ENCODE measurements around the gene SERPINA5. TPM values are rescaled to one million over a fixed set of nuclear protein-coding genes. Genes with fewer than 3 reads are reported as not detected.

SERPINA5 gene
- total RNA-seq, 1 experiment from 2014 or later, result not detected

- H3K4me2 ChIP-seq, result no peak overlapping the region
- H3K9me3 ChIP-seq (ENCODE audit: insufficient read depth, low read depth), result no peaks in the 10 kb centered on the region
- H3K4me1 ChIP-seq (replicated peaks; ENCODE audit: insufficient read depth), result no peaks in the 10 kb centered on the region
- CTCF ChIA-PET, result no interaction called here
- intact Hi-C loops (cut with micrococcal nuclease; ENCODE audit: unreplicated experiment), result no loop called here
- H3F3A ChIP-seq (ENCODE audit: insufficient read depth, low read depth), result no peaks in the 10 kb centered on the region
- no peaks in the 10 kb centered on the region; the same call in 1 of the 2 replicates for H3K27me3 ChIP-seq (ENCODE audit: insufficient read depth, low read depth)
- no peaks in the 10 kb centered on the region for H3K79me2 ChIP-seq (ENCODE audit: low read depth)
- no TSS peak for BruUV-seq (replicated peaks)
- POLR2A ChIA-PET (ENCODE audit: unreplicated experiment), result no interaction called here
- H3K27ac ChIP-seq, result no peak overlapping the region
- H2AFZ ChIP-seq, result no peak overlapping the region
- no peaks in the 10 kb centered on the region for H4K20me1 ChIP-seq (ENCODE audit: insufficient read depth)
- H3K9me2 ChIP-seq (ENCODE audit: insufficient read depth), result no peaks in the 10 kb centered on the region
- no peak for DNase-seq
- no peaks in the 10 kb centered on the region for H3K36me3 ChIP-seq (ENCODE audit: low read depth)
- TF ChIP-seq, protein P1, sequence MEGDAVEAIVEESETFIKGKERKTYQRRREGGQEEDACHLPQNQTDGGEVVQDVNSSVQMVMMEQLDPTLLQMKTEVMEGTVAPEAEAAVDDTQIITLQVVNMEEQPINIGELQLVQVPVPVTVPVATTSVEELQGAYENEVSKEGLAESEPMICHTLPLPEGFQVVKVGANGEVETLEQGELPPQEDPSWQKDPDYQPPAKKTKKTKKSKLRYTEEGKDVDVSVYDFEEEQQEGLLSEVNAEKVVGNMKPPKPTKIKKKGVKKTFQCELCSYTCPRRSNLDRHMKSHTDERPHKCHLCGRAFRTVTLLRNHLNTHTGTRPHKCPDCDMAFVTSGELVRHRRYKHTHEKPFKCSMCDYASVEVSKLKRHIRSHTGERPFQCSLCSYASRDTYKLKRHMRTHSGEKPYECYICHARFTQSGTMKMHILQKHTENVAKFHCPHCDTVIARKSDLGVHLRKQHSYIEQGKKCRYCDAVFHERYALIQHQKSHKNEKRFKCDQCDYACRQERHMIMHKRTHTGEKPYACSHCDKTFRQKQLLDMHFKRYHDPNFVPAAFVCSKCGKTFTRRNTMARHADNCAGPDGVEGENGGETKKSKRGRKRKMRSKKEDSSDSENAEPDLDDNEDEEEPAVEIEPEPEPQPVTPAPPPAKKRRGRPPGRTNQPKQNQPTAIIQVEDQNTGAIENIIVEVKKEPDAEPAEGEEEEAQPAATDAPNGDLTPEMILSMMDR (conservative IDR thresholded peaks at IDR 0.05), result no peak
- TF ChIP-seq EZH2 (IDR thresholded peaks at IDR 0.05; ENCODE audit: low read depth), result no peak
- H3K4me3 ChIP-seq, result no peak overlapping the region
Observed at GRCh38 chr14:94542811-94543440, 38.3 kb upstream of the SERPINA5 start.

DNA sequence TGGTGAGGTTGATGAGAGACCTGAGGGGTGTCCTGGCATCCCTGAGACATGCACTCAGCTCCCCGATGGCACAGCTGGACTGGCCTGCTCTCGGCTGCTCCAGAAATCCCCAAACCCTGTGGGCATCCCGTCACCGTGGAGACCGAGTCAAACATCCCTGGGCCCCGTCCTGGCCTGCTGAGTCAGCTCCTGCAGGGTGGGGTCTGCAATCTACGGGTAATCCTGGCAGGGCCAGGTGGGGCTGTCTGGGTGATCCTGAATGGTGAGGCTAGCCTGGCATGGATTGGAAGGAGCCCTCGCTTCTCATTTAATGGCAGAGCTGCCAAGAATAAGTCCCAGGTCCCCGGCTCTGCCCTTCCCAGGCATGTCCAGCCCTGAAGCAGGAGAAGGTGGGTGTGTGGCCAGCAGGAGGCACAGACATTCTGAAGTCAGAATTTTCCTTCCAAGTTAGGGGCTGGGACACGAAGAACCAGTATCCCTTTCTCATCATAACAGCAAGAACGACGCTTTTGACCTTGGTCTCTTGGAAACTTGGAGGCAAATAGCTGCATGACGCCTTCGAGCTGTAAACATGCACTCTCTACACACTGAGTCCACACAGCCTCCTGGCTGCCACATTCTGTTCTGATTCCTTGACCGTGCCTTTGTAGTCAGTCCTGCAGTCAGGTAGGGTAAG lies 37.6 kb upstream of the SERPINA5 start:
- no peaks in the 10 kb centered on the region for H3F3A ChIP-seq (ENCODE audit: insufficient read depth, low read depth)
- H3K4me3 ChIP-seq, result no peak overlapping the region
- no peaks in the 10 kb centered on the region for H3K79me2 ChIP-seq (ENCODE audit: low read depth)
- TF ChIP-seq EZH2 (IDR thresholded peaks at IDR 0.05; ENCODE audit: low read depth), result no peak
- intact Hi-C loops (cut with micrococcal nuclease; ENCODE audit: unreplicated experiment), result no loop called here
- ChIA-PET CTCF (no interaction called here), POLR2A (ENCODE audit: unreplicated experiment) (no interaction called here)
- no peak overlapping the region for H3K27ac ChIP-seq
- BruUV-seq (replicated peaks), result no TSS peak
- no peaks in the 10 kb centered on the region for H3K36me3 ChIP-seq (ENCODE audit: low read depth)
- no peaks in the 10 kb centered on the region for H3K4me1 ChIP-seq (replicated peaks; ENCODE audit: insufficient read depth)
- no peaks in the 10 kb centered on the region for H4K20me1 ChIP-seq (ENCODE audit: insufficient read depth)
- H3K9me2 ChIP-seq (ENCODE audit: insufficient read depth), result no peaks in the 10 kb centered on the region
- H3K27me3 ChIP-seq (ENCODE audit: insufficient read depth, low read depth), result no peaks in the 10 kb centered on the region; the same call in 1 of the 2 replicates
- DNase-seq, result no peak
- H3K4me2 ChIP-seq, result no peak overlapping the region
- no peak overlapping the region for H2AFZ ChIP-seq
- H3K9me3 ChIP-seq (ENCODE audit: insufficient read depth, low read depth), result no peaks in the 10 kb centered on the region

- Histone ChIP-seq H3K4me3 (no peak overlapping the region), H3K9me2 (ENCODE audit: insufficient read depth) (no peaks in the 10 kb centered on the region), H3K79me2 (ENCODE audit: low read depth) (no peaks in the 10 kb centered on the region), H3K27ac (no peak overlapping the region), H4K20me1 (ENCODE audit: insufficient read depth) (no peaks in the 10 kb centered on the region), H3K4me2 (no peak overlapping the region), H3K4me1 (replicated peaks; ENCODE audit: insufficient read depth) (no peaks in the 10 kb centered on the region), H3K27me3 (ENCODE audit: insufficient read depth, low read depth) (no peaks in the 10 kb centered on the region; the same call in 1 of the 2 replicates), H3F3A (ENCODE audit: insufficient read depth, low read depth) (no peaks in the 10 kb centered on the region), H2AFZ (no peak overlapping the region), H3K36me3 (ENCODE audit: low read depth) (no peaks in the 10 kb centered on the region), H3K9me3 (ENCODE audit: insufficient read depth, low read depth) (no peaks in the 10 kb centered on the region)
- DNase-seq, result no peak
- TF ChIP-seq, protein P1 (conservative IDR thresholded peaks at IDR 0.05), result no peak
- TF ChIP-seq EZH2 (IDR thresholded peaks at IDR 0.05; ENCODE audit: low read depth), result no peak
- intact Hi-C loops (cut with micrococcal nuclease; ENCODE audit: unreplicated experiment), result no loop called here
- POLR2A ChIA-PET (ENCODE audit: unreplicated experiment), result no interaction called here
- CTCF ChIA-PET, result no interaction called here
- BruUV-seq (replicated peaks), result no TSS peak
Observed at GRCh38 chr14:94544726-94545125, 36.5 kb upstream of the SERPINA5 start.

All from PC-9 (cell line).